Stimulated activated CD4-positive, alpha-beta T cell treated with anti-CD3 and anti-CD28 coated beads, TNF-alpha, amount 100 ng/mL, for 1 hour (primary cell): ENCODE measurements around the gene SERINC2.
"Not testable (repeated sequence)": the region's sequence is repeated elsewhere in the genome, so short reads cannot be mapped to it uniquely, and the experiment has no call there.

Experiments used
- DNase-seq, 3 donors: peaks; one replicate each; pipeline ENCODE4 v3.0.0-alpha.2; 2020; ENCODE audit warnings: low read depth in 3 of 3, low spot score in 1 of 3

SERINC2 gene

GRCh38 chr1:31460027-31460426, 47.0 kb downstream of the SERINC2 start:
- no peak for DNase-seq

GRCh38 chr1:31467005-31467674, 54.1 kb downstream of the SERINC2 start:
- DNase-seq: no peak

- DNase-seq: no peak
These were observed 57.8 kb downstream of the SERINC2 start for GRCh38 chr1:31470794-31471315.

- DNase-seq: not testable (repeated sequence)
These were observed 58.7 kb downstream of the SERINC2 start for GRCh38 chr1:31471452-31472313.

- not testable (repeated sequence) for DNase-seq
These were observed 59.3 kb downstream of the SERINC2 start for GRCh38 chr1:31472314-31472651.

- not testable (repeated sequence) for DNase-seq
These were observed 59.7 kb downstream of the SERINC2 start for GRCh38 chr1:31472673-31473072.

- DNase-seq: not testable (repeated sequence)
These were observed 60.5 kb downstream of the SERINC2 start for GRCh38 chr1:31473508-31473907.

GRCh38 chr1:31474567-31474966, 61.6 kb downstream of the SERINC2 start:
- not testable (repeated sequence) for DNase-seq

GRCh38 chr1:31476891-31477846, 64.2 kb downstream of the SERINC2 start:
- no peak for DNase-seq

GRCh38 chr1:31478167-31478566, 65.2 kb downstream of the SERINC2 start:
- DNase-seq: no peak

GRCh38 chr1:31479811-31480210, 66.8 kb downstream of the SERINC2 start:
- DNase-seq: no peak

GRCh38 chr1:31480426-31480825, 67.4 kb downstream of the SERINC2 start:
- not testable (repeated sequence) for DNase-seq

- DNase-seq: no peak
These were observed 69.5 kb downstream of the SERINC2 start for GRCh38 chr1:31482482-31483011.

GRCh38 chr1:31483012-31483946, 70.3 kb downstream of the SERINC2 start:
- DNase-seq: no peak
